ENCODE data around the gene MATN4.

MATN4 gene

GRCh38 chr20:45288860-45289259 lies 19.2 kb downstream of the MATN4 start:
- Histone ChIP-seq H3K4me1 (ENCODE audit: control insufficient read depth, insufficient read depth, low read length) (peaks cover 12% of the 10 kb centered on the region), H3K36me3 (ENCODE audit: control insufficient read depth in 2 of 2, insufficient read depth in 2 of 2, low read length in 2 of 2) (no peaks in the 10 kb centered on the region), H3K27me3 (ENCODE audit: control insufficient read depth in 1 of 2, insufficient read depth in 2 of 2, low read length in 2 of 2) (peaks cover 2 to 9% of the 10 kb centered on the region in 2 donors), H3K27ac (ENCODE audit: low read length) (no peak overlapping the region), H3K4me3 (ENCODE audit: low read length in 2 of 2) (no peak overlapping the region), H3K9me3 (ENCODE audit: control insufficient read depth in 2 of 2, low read length in 2 of 2) (no peaks in the 10 kb centered on the region), H3K9ac (ENCODE audit: low read length in 2 of 2) (no peak overlapping the region)

GRCh38 chr20:45288376-45288775 lies 19.7 kb downstream of the MATN4 start:
- Histone ChIP-seq H3K9ac (ENCODE audit: low read length in 2 of 2) (no peak overlapping the region), H3K27ac (ENCODE audit: low read length) (no peak overlapping the region), H3K4me1 (ENCODE audit: control insufficient read depth, insufficient read depth, low read length) (peaks cover 7% of the 10 kb centered on the region), H3K36me3 (ENCODE audit: control insufficient read depth in 2 of 2, insufficient read depth in 2 of 2, low read length in 2 of 2) (no peaks in the 10 kb centered on the region), H3K9me3 (ENCODE audit: control insufficient read depth in 2 of 2, low read length in 2 of 2) (no peaks in the 10 kb centered on the region), H3K27me3 (ENCODE audit: control insufficient read depth in 1 of 2, insufficient read depth in 2 of 2, low read length in 2 of 2) (peaks cover 3 to 7% of the 10 kb centered on the region in 2 donors), H3K4me3 (ENCODE audit: low read length in 2 of 2) (no peak overlapping the region)

- Histone ChIP-seq H3K4me3 (ENCODE audit: low read length in 2 of 2) (no peak overlapping the region), H3K27me3 (ENCODE audit: control insufficient read depth in 1 of 2, insufficient read depth in 2 of 2, low read length in 2 of 2) (peaks cover 0 to 12% of the 10 kb centered on the region in 2 donors), H3K36me3 (ENCODE audit: control insufficient read depth in 2 of 2, insufficient read depth in 2 of 2, low read length in 2 of 2) (no peaks in the 10 kb centered on the region), H3K9ac (ENCODE audit: low read length in 2 of 2) (no peak overlapping the region), H3K4me1 (ENCODE audit: control insufficient read depth, insufficient read depth, low read length) (no peaks in the 10 kb centered on the region), H3K9me3 (ENCODE audit: control insufficient read depth in 2 of 2, low read length in 2 of 2) (no peaks in the 10 kb centered on the region), H3K27ac (ENCODE audit: low read length) (no peak overlapping the region)
Measured at GRCh38 chr20:45283551-45284057, 24.5 kb downstream of the MATN4 start.

- H3K27me3 ChIP-seq (ENCODE audit: control insufficient read depth in 1 of 2, insufficient read depth in 2 of 2, low read length in 2 of 2) = peaks cover 0 to 11% of the 10 kb centered on the region in 2 donors
- H3K9ac ChIP-seq (ENCODE audit: low read length in 2 of 2) = no peak overlapping the region
- H3K4me1 ChIP-seq (ENCODE audit: control insufficient read depth, insufficient read depth, low read length) = no peaks in the 10 kb centered on the region
- no peaks in the 10 kb centered on the region for H3K9me3 ChIP-seq (ENCODE audit: control insufficient read depth in 2 of 2, low read length in 2 of 2)
- no peak overlapping the region for H3K4me3 ChIP-seq (ENCODE audit: low read length in 2 of 2)
- H3K36me3 ChIP-seq (ENCODE audit: control insufficient read depth in 2 of 2, insufficient read depth in 2 of 2, low read length in 2 of 2) = no peaks in the 10 kb centered on the region
- H3K27ac ChIP-seq (ENCODE audit: low read length) = no peak overlapping the region
Measured at GRCh38 chr20:45282700-45283550, 25.2 kb downstream of the MATN4 start.

- Histone ChIP-seq H3K9me3 (ENCODE audit: control insufficient read depth in 2 of 2, low read length in 2 of 2) (no peaks in the 10 kb centered on the region), H3K27me3 (ENCODE audit: control insufficient read depth in 1 of 2, insufficient read depth in 2 of 2, low read length in 2 of 2) (peaks cover 0 to 11% of the 10 kb centered on the region in 2 donors), H3K27ac (ENCODE audit: low read length) (no peak overlapping the region), H3K36me3 (ENCODE audit: control insufficient read depth in 2 of 2, insufficient read depth in 2 of 2, low read length in 2 of 2) (no peaks in the 10 kb centered on the region), H3K4me3 (ENCODE audit: low read length in 2 of 2) (no peak overlapping the region), H3K4me1 (ENCODE audit: control insufficient read depth, insufficient read depth, low read length) (no peaks in the 10 kb centered on the region), H3K9ac (ENCODE audit: low read length in 2 of 2) (no peak overlapping the region)
Measured at GRCh38 chr20:45279992-45280391, 28.1 kb downstream of the MATN4 start.

- Histone ChIP-seq H3K4me3 (ENCODE audit: low read length in 2 of 2) (no peak overlapping the region), H3K36me3 (ENCODE audit: control insufficient read depth in 2 of 2, insufficient read depth in 2 of 2, low read length in 2 of 2) (no peaks in the 10 kb centered on the region), H3K9me3 (ENCODE audit: control insufficient read depth in 2 of 2, low read length in 2 of 2) (no peaks in the 10 kb centered on the region), H3K9ac (ENCODE audit: low read length in 2 of 2) (no peak overlapping the region), H3K4me1 (ENCODE audit: control insufficient read depth, insufficient read depth, low read length) (no peaks in the 10 kb centered on the region), H3K27ac (ENCODE audit: low read length) (no peak overlapping the region), H3K27me3 (ENCODE audit: control insufficient read depth in 1 of 2, insufficient read depth in 2 of 2, low read length in 2 of 2) (peaks cover 3 to 4% of the 10 kb centered on the region in 2 donors)
Measured at GRCh38 chr20:45275338-45275737, 32.8 kb downstream of the MATN4 start.

GRCh38 chr20:45269754-45270270 lies 38.3 kb downstream of the MATN4 start:
- Histone ChIP-seq H3K9ac (ENCODE audit: low read length in 2 of 2) (no peak overlapping the region), H3K4me3 (ENCODE audit: low read length in 2 of 2) (no peak overlapping the region), H3K27ac (ENCODE audit: low read length) (no peak overlapping the region), H3K27me3 (ENCODE audit: control insufficient read depth in 1 of 2, insufficient read depth in 2 of 2, low read length in 2 of 2) (peaks cover 4 to 6% of the 10 kb centered on the region in 2 donors), H3K36me3 (ENCODE audit: control insufficient read depth in 2 of 2, insufficient read depth in 2 of 2, low read length in 2 of 2) (no peaks in the 10 kb centered on the region), H3K9me3 (ENCODE audit: control insufficient read depth in 2 of 2, low read length in 2 of 2) (no peaks in the 10 kb centered on the region), H3K4me1 (ENCODE audit: control insufficient read depth, insufficient read depth, low read length) (no peaks in the 10 kb centered on the region)

- Histone ChIP-seq H3K9ac (ENCODE audit: low read length in 2 of 2) (no peak overlapping the region), H3K9me3 (ENCODE audit: control insufficient read depth in 2 of 2, low read length in 2 of 2) (no peaks in the 10 kb centered on the region), H3K4me3 (ENCODE audit: low read length in 2 of 2) (no peak overlapping the region), H3K27ac (ENCODE audit: low read length) (no peak overlapping the region), H3K27me3 (ENCODE audit: control insufficient read depth in 1 of 2, insufficient read depth in 2 of 2, low read length in 2 of 2) (peaks cover 4 to 6% of the 10 kb centered on the region in 2 donors), H3K36me3 (ENCODE audit: control insufficient read depth in 2 of 2, insufficient read depth in 2 of 2, low read length in 2 of 2) (no peaks in the 10 kb centered on the region), H3K4me1 (ENCODE audit: control insufficient read depth, insufficient read depth, low read length) (no peaks in the 10 kb centered on the region)
Measured at GRCh38 chr20:45269056-45269455, 39.0 kb downstream of the MATN4 start.

- H3K27me3 ChIP-seq (ENCODE audit: control insufficient read depth in 1 of 2, insufficient read depth in 2 of 2, low read length in 2 of 2) = peaks cover 4 to 6% of the 10 kb centered on the region in 2 donors
- no peak overlapping the region for H3K9ac ChIP-seq (ENCODE audit: low read length in 2 of 2)
- H3K4me3 ChIP-seq (ENCODE audit: low read length in 2 of 2) = no peak overlapping the region
- H3K9me3 ChIP-seq (ENCODE audit: control insufficient read depth in 2 of 2, low read length in 2 of 2) = no peaks in the 10 kb centered on the region
- H3K36me3 ChIP-seq (ENCODE audit: control insufficient read depth in 2 of 2, insufficient read depth in 2 of 2, low read length in 2 of 2) = no peaks in the 10 kb centered on the region
- H3K27ac ChIP-seq (ENCODE audit: low read length) = no peak overlapping the region
- H3K4me1 ChIP-seq (ENCODE audit: control insufficient read depth, insufficient read depth, low read length) = no peaks in the 10 kb centered on the region
Measured at GRCh38 chr20:45268531-45268930, 39.6 kb downstream of the MATN4 start.

GRCh38 chr20:45266977-45267376 lies 41.1 kb downstream of the MATN4 start:
- Histone ChIP-seq H3K9me3 (ENCODE audit: control insufficient read depth in 2 of 2, low read length in 2 of 2) (no peaks in the 10 kb centered on the region), H3K27me3 (ENCODE audit: control insufficient read depth in 1 of 2, insufficient read depth in 2 of 2, low read length in 2 of 2) (peaks cover 0 to 4% of the 10 kb centered on the region in 2 donors), H3K9ac (ENCODE audit: low read length in 2 of 2) (no peak overlapping the region), H3K4me3 (ENCODE audit: low read length in 2 of 2) (no peak overlapping the region), H3K4me1 (ENCODE audit: control insufficient read depth, insufficient read depth, low read length) (no peaks in the 10 kb centered on the region), H3K36me3 (ENCODE audit: control insufficient read depth in 2 of 2, insufficient read depth in 2 of 2, low read length in 2 of 2) (no peaks in the 10 kb centered on the region), H3K27ac (ENCODE audit: low read length) (no peak overlapping the region)
